Mucosa of descending colon (tissue), 3 donors: Measurements from ENCODE around the gene TMEM39B. TPM values are rescaled to one million over a fixed set of nuclear protein-coding genes. Genes with fewer than 3 reads are reported as not detected.

ENCODE experiments used
- ATAC-seq: fragments of 200-7000 bp; cut with Tn5 transposase; one replicate; pipeline ENCODE4 v1.9.1; 2020; ENCODE audit warnings: mild to moderate bottlenecking, moderate library complexity
- DNase-seq, 3 donors: peaks; one replicate each; pipeline ENCODE4 v3.0.0-alpha.2; 2020
- H3K36me3 ChIP-seq: fragments of 200-600 bp; one replicate; pipeline ENCODE4 v1.8.0; 2021; ENCODE audit warnings: low read depth, mild to moderate bottlenecking
- H3K4me1 ChIP-seq: fragments of 200-600 bp; one replicate; pipeline ENCODE4 v1.8.0; 2021; ENCODE audit warnings: low read depth, mild to moderate bottlenecking
- H3K4me3 ChIP-seq: fragments of 200-600 bp; one replicate; pipeline ENCODE4 v1.8.0; 2021; ENCODE audit warnings: mild to moderate bottlenecking
- H3K9me3 ChIP-seq: fragments of 200-600 bp; one replicate; pipeline ENCODE4 v1.8.0; 2021; ENCODE audit warnings: mild to moderate bottlenecking
- intact Hi-C, 2 donors: fragments of 100-400 bp; cut with DNase I in 1 of 2; cut with micrococcal nuclease in 1 of 2; formaldehyde crosslinking; loops; one replicate each; pipeline versions ENCODE4 v1.11.0 to v1.11.1; 2022; cut with DNase I, micrococcal nuclease
- total RNA-seq, 3 donors: library from RNA; stranded (reverse); fragmentation: NEBNext Ultra II Directional in 2 of 3; extraction: Animal tissue kit (Norgen Biotek cat#: 25700) in 2 of 3; gene quantifications; one replicate each; pipeline versions ENCODE4 v1.2.1 to v1.2.4, GENCODE V29; 2021 to 2023
- TF ChIP-seq, protein P1 (sequence below): fragments of 200-600 bp; IDR thresholded peaks from one replicate; pipeline ENCODE4 v1.8.0; 2022; ENCODE audit warnings: antibody characterized with exemption, mild to moderate bottlenecking
- donor health status: DM: no; HTN: no; CAD: no; lungs with moderate emphysema.
- donor health status: DM: no; HTN: no; CAD: no.
- donor health status: DM: no; HTN: yes; CAD: no.

Gene TMEM39B
- total RNA-seq, 3 donors from 2014 or later: 9.7 to 14.2 (median 12.2) TPM

- no peaks in the 10 kb centered on the region for H3K4me1 ChIP-seq
- H3K36me3 ChIP-seq: peaks cover 11% of the 10 kb centered on the region
- DNase-seq: no peak
- H3K4me3 ChIP-seq: no peak overlapping the region
- ATAC-seq: no peak
- TF ChIP-seq, protein P1, sequence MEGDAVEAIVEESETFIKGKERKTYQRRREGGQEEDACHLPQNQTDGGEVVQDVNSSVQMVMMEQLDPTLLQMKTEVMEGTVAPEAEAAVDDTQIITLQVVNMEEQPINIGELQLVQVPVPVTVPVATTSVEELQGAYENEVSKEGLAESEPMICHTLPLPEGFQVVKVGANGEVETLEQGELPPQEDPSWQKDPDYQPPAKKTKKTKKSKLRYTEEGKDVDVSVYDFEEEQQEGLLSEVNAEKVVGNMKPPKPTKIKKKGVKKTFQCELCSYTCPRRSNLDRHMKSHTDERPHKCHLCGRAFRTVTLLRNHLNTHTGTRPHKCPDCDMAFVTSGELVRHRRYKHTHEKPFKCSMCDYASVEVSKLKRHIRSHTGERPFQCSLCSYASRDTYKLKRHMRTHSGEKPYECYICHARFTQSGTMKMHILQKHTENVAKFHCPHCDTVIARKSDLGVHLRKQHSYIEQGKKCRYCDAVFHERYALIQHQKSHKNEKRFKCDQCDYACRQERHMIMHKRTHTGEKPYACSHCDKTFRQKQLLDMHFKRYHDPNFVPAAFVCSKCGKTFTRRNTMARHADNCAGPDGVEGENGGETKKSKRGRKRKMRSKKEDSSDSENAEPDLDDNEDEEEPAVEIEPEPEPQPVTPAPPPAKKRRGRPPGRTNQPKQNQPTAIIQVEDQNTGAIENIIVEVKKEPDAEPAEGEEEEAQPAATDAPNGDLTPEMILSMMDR: no peak
- H3K9me3 ChIP-seq: no peaks in the 10 kb centered on the region
- intact Hi-C loops: no loop called here
These were observed 25.0 kb upstream of the TMEM39B start for GRCh38 chr1:32047701-32048100.

DNA sequence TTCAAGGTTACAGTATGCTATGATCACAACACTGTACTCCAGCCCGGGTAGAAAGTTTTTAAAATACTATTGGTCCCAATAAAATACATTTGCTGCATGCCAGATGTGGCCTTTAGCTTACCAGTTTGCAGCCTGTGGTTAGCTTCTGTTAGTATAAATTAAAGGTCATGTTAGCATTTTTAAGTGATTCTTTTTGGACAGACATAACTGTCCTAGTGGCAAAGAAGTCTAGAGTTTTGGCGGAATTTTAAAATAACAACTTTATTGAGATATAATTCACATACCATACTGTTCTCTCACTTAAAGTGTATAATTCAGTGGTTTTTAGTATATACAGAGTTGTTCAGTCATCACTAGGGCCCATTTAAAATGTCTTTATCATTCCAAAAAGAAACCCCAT, 24.3 kb upstream of the TMEM39B start:
- intact Hi-C loops: no loop called here
- no peaks in the 10 kb centered on the region for H3K4me1 ChIP-seq
- TF ChIP-seq, protein P1: no peak
- H3K36me3 ChIP-seq: peaks cover 6% of the 10 kb centered on the region
- H3K4me3 ChIP-seq: no peak overlapping the region
- no peak for DNase-seq
- no peaks in the 10 kb centered on the region for H3K9me3 ChIP-seq
- ATAC-seq: no peak

DNA sequence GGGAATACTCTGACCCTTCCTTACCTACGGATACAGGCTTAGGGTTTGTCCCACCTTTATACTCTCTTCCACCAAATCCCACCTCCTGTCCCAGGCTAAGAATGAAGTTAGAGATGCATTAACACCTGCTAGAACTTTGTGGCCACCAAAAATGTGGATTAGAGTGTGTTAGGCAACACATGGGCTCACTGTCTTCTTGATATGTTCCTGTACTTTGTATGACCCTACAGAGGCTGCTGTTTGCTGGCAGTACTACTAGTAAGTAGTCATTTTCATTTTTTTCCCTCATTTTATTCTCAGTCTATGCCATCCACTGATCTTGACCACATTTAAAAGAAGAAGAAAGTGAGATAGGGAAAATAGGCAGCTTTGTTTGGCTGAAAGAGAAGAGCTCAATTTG, 21.0 kb upstream of the TMEM39B start:
- no peak overlapping the region for H3K4me3 ChIP-seq
- intact Hi-C loops: no loop called here
- no peaks in the 10 kb centered on the region for H3K4me1 ChIP-seq
- DNase-seq (no peak), ATAC-seq (no peak)
- no peaks in the 10 kb centered on the region for H3K9me3 ChIP-seq
- H3K36me3 ChIP-seq: no peaks in the 10 kb centered on the region
- TF ChIP-seq, protein P1: no peak

DNA sequence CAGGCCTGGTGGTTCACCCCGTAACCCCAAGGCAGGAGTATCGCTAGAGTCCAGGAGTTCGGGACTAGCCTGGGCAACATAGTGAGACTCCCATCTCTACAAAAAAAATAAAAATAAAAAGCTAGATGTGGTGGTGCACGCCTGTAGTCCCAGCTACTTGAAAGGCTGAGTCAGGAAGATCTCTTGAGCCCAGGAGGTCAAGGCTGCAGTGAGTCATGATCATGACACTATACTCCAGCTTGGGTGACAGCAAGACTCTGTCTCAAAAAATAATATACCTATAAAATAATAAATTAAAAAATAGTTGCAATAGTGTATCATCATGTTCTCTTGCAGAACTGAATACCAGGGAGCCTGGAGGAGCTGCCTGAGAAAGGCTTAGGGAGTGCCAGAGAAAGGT, 19.9 kb upstream of the TMEM39B start:
- H3K9me3 ChIP-seq: no peaks in the 10 kb centered on the region
- TF ChIP-seq, protein P1: no peak
- no peak overlapping the region for H3K4me3 ChIP-seq
- no peaks in the 10 kb centered on the region for H3K36me3 ChIP-seq
- ATAC-seq: no peak
- no peak for DNase-seq
- intact Hi-C loops: no loop called here
- H3K4me1 ChIP-seq: no peaks in the 10 kb centered on the region

GRCh38 chr1:32055416-32055815, 17.3 kb upstream of the TMEM39B start:
- H3K4me1 ChIP-seq: no peaks in the 10 kb centered on the region
- H3K4me3 ChIP-seq: no peak overlapping the region
- peaks cover 5% of the 10 kb centered on the region for H3K36me3 ChIP-seq
- H3K9me3 ChIP-seq: no peaks in the 10 kb centered on the region
- intact Hi-C loops: no loop called here
- TF ChIP-seq, protein P1: no peak
- ATAC-seq (no peak), DNase-seq (no peak)

DNA sequence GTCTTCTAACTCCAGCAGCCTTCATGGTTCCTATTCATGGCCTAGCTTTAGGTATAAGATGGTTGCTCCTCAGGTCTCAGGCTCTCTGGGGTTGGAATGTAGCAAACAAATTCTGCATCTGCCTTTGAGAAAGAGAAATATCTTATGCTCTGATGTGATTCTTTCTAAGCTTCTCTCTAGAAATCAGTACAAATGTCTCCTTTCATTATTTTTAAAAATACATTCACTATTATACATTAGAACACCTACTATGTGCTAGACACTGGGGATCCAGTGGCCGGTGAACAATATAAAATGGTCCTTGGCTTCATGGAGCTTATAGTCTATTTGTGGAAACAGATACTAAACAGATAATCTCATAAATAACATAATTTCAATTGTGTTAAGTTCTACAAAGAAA, 16.1 kb upstream of the TMEM39B start:
- no peak for DNase-seq
- no peak overlapping the region for H3K4me3 ChIP-seq
- no peaks in the 10 kb centered on the region for H3K4me1 ChIP-seq
- H3K36me3 ChIP-seq: peaks cover 5% of the 10 kb centered on the region
- H3K9me3 ChIP-seq: no peaks in the 10 kb centered on the region
- TF ChIP-seq, protein P1: no peak
- intact Hi-C loops: no loop called here
- no peak for ATAC-seq
